ENCODE data around the gene DUSP21.
"Not testable (repeated sequence)": the region's sequence is repeated elsewhere in the genome, so short reads cannot be mapped to it uniquely, and the experiment has no call there.

Gene DUSP21

GRCh38 chrX:44844204-44844603 is 383 bp downstream of the DUSP21 start:
- Histone ChIP-seq H3K27me3 (ENCODE audit: insufficient read depth, low read depth, severe bottlenecking) (no peaks in the 10 kb centered on the region), H3K4me3 (ENCODE audit: low read depth, low read length) (no peak overlapping the region), H3K36me3 (no peaks in the 10 kb centered on the region), H3K27ac (no peak overlapping the region), H3K9me3 (ENCODE audit: severe bottlenecking) (no peaks in the 10 kb centered on the region)
- no peak for TF ChIP-seq CTCF (IDR thresholded peaks at IDR 0.05; ENCODE audit: low read depth, low read length)
- no peak for DNase-seq

- not testable (repeated sequence) for H3K4me3 ChIP-seq (ENCODE audit: low read depth, low read length); H3K9me3 ChIP-seq (ENCODE audit: severe bottlenecking); H3K27me3 ChIP-seq (ENCODE audit: insufficient read depth, low read depth, severe bottlenecking); H3K36me3 ChIP-seq; DNase-seq; H3K27ac ChIP-seq
Observed at GRCh38 chrX:44850891-44851290, 7.1 kb downstream of the DUSP21 start.

- H3K27ac ChIP-seq = peak overlapping the region; percentile 98; the same call in 1 of the 2 replicates
- H3K4me3 ChIP-seq (ENCODE audit: low read depth, low read length) = peak overlapping the region; percentile 93
- no peak for DNase-seq
- no peaks in the 10 kb centered on the region for H3K27me3 ChIP-seq (ENCODE audit: insufficient read depth, low read depth, severe bottlenecking)
- TF ChIP-seq CTCF (IDR thresholded peaks at IDR 0.05; ENCODE audit: low read depth, low read length) = no peak
- no peaks in the 10 kb centered on the region for H3K9me3 ChIP-seq (ENCODE audit: severe bottlenecking)
- peaks cover 23% of the 10 kb centered on the region for H3K36me3 ChIP-seq
Observed at GRCh38 chrX:44871114-44871645, 27.4 kb downstream of the DUSP21 start.

- peak overlapping the region; percentile 93 for H3K4me3 ChIP-seq (ENCODE audit: low read depth, low read length)
- TF ChIP-seq CTCF (IDR thresholded peaks at IDR 0.05; ENCODE audit: low read depth, low read length) = no peak
- H3K27ac ChIP-seq = peak overlapping the region; percentile 98
- peaks cover 23% of the 10 kb centered on the region for H3K36me3 ChIP-seq
- H3K27me3 ChIP-seq (ENCODE audit: insufficient read depth, low read depth, severe bottlenecking) = no peaks in the 10 kb centered on the region
- H3K9me3 ChIP-seq (ENCODE audit: severe bottlenecking) = no peaks in the 10 kb centered on the region
- DNase-seq = peak; percentile 50
Observed at GRCh38 chrX:44871931-44872820, 28.4 kb downstream of the DUSP21 start.

GRCh38 chrX:44872821-44873414 is 29.1 kb downstream of the DUSP21 start, which contains the start of gene KDM6A:
Gene KDM6A, plus strand, starts transcription at chrX:44873188. Its CDS starts 364 bp downstream, at chrX:44873552.
- TF ChIP-seq CTCF (IDR thresholded peaks at IDR 0.05; ENCODE audit: low read depth, low read length) = no peak
- H3K27me3 ChIP-seq (ENCODE audit: insufficient read depth, low read depth, severe bottlenecking) = no peaks in the 10 kb centered on the region
- H3K27ac ChIP-seq = peak within 1 kb of the TSS; percentile 98
- peak; percentile 100 for DNase-seq
- H3K36me3 ChIP-seq = peaks cover 23% of the 10 kb centered on the region
- H3K4me3 ChIP-seq (ENCODE audit: low read depth, low read length) = peak within 1 kb of the TSS; percentile 97
- no peaks in the 10 kb centered on the region for H3K9me3 ChIP-seq (ENCODE audit: severe bottlenecking)

Data from WERI-Rb-1 (cell line).